Esophagus muscularis mucosa (tissue), 3 donors: Measurements from ENCODE around the gene ELFN2.

Source experiments
- POLR2A ChIP-seq: fragments of 450-650 bp; IDR thresholded peaks from one replicate; pipeline ENCODE4 v1.6.1; 2017; ENCODE audit warnings: antibody characterized with exemption, moderate library complexity, mild to moderate bottlenecking, low read depth
- POLR2AphosphoS5 ChIP-seq, 2 donors: sonication (generic); formaldehyde crosslinking; IDR thresholded peaks; one replicate each; pipeline ENCODE4 v1.6.1; 2017; ENCODE audit warnings: antibody characterized with exemption in 2 of 2
- TF ChIP-seq, protein P1 (sequence below), 3 experiments: fragments of 200-600 bp in 2 of 3; fragments of 450-650 bp in 1 of 3; sonication (generic) in 2 of 3; IDR thresholded peaks; one replicate each; pipeline ENCODE4 v1.5.1; 2017 to 2019; ENCODE audit warnings: antibody characterized with exemption in 3 of 3, mild to moderate bottlenecking in 2 of 3, moderate library complexity in 1 of 3

GRCh38 chr22:37439347-37439746 is 12.1 kb upstream of the ELFN2 start:
- TF ChIP-seq, protein P1, sequence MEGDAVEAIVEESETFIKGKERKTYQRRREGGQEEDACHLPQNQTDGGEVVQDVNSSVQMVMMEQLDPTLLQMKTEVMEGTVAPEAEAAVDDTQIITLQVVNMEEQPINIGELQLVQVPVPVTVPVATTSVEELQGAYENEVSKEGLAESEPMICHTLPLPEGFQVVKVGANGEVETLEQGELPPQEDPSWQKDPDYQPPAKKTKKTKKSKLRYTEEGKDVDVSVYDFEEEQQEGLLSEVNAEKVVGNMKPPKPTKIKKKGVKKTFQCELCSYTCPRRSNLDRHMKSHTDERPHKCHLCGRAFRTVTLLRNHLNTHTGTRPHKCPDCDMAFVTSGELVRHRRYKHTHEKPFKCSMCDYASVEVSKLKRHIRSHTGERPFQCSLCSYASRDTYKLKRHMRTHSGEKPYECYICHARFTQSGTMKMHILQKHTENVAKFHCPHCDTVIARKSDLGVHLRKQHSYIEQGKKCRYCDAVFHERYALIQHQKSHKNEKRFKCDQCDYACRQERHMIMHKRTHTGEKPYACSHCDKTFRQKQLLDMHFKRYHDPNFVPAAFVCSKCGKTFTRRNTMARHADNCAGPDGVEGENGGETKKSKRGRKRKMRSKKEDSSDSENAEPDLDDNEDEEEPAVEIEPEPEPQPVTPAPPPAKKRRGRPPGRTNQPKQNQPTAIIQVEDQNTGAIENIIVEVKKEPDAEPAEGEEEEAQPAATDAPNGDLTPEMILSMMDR (IDR thresholded peaks at IDR 0.05) = no peak
- no peak for TF ChIP-seq POLR2A
- TF ChIP-seq POLR2AphosphoS5 (IDR thresholded peaks at IDR 0.05) = no peak
